SK-N-SH treated with all-trans-retinoic acid at 6 μM for 48 hours (cell line): ENCODE measurements around the gene FAM50B.

Source experiments
- ARNTL ChIP-seq: fragments of 450-650 bp; formaldehyde crosslinking; IDR thresholded peaks from 2 replicates; pipeline ENCODE4 v1.5.0; 2020; ENCODE audit warnings: low read depth, mild to moderate bottlenecking, moderate library complexity, borderline replicate concordance
- CSDC2 ChIP-seq: fragments of 250-450 bp; sonication (Bioruptor Pico); IDR thresholded peaks from 2 replicates; pipeline ENCODE4 v1.5.0; 2020; ENCODE audit warnings: mild to moderate bottlenecking, moderate library complexity
- CSRNP3 ChIP-seq: fragments of 250-450 bp; sonication (Bioruptor Pico); IDR thresholded peaks from 2 replicates; pipeline ENCODE4 v1.5.1; 2021; ENCODE audit warnings: mild to moderate bottlenecking, moderate library complexity
- ESRRG ChIP-seq: fragments of 250-450 bp; sonication (Bioruptor Pico); IDR thresholded peaks from 2 replicates; pipeline ENCODE4 v1.6.1; 2021; ENCODE audit warnings: mild to moderate bottlenecking
- ISL1 ChIP-seq: fragments of 250-450 bp; sonication (Bioruptor Pico); IDR thresholded peaks from 2 replicates; pipeline ENCODE4 v2.1.2; 2022; ENCODE audit warnings: mild to moderate bottlenecking, moderate library complexity
- PATZ1 ChIP-seq: fragments of 250-450 bp; sonication (Bioruptor Pico); IDR thresholded peaks from 2 replicates; pipeline ENCODE4 v1.8.0; 2020; ENCODE audit warnings: mild to moderate bottlenecking, moderate library complexity, borderline replicate concordance
- TCF4 ChIP-seq: fragments of 250-450 bp; sonication (Bioruptor Pico); IDR thresholded peaks from 2 replicates; pipeline ENCODE4 v1.8.0; 2021; ENCODE audit warnings: mild to moderate bottlenecking, moderate library complexity, borderline replicate concordance
- TOX ChIP-seq: fragments of 250-450 bp; sonication (Bioruptor Pico); IDR thresholded peaks from 2 replicates; pipeline ENCODE4 v1.8.0; 2021; ENCODE audit warnings: mild to moderate bottlenecking, moderate library complexity, borderline replicate concordance
- ZFP3 ChIP-seq: fragments of 250-450 bp; sonication (Bioruptor Pico); IDR thresholded peaks from 2 replicates; pipeline ENCODE4 v1.5.0; 2020; ENCODE audit warnings: mild to moderate bottlenecking, moderate library complexity
- ZFP30 ChIP-seq: fragments of 450-650 bp; formaldehyde crosslinking; IDR thresholded peaks from 2 replicates; pipeline ENCODE4 v1.5.0; 2022; ENCODE audit warnings: mild to moderate bottlenecking, moderate library complexity

- no peak for TF ChIP-seq ARNTL (CRISPR knock-in tag)
- no peak for TF ChIP-seq ISL1 (CRISPR knock-in tag)
- no peak for TF ChIP-seq CSRNP3 (CRISPR knock-in tag)
- no peak for TF ChIP-seq PATZ1 (CRISPR knock-in tag)
- no peak for TF ChIP-seq ZFP3 (CRISPR knock-in tag)
- no peak for TF ChIP-seq ZFP30 (CRISPR knock-in tag)
- no peak for TF ChIP-seq CSDC2 (CRISPR knock-in tag)
- no peak for TF ChIP-seq TCF4 (CRISPR knock-in tag)
- TF ChIP-seq TOX (CRISPR knock-in tag) = no peak
- no peak for TF ChIP-seq ESRRG
Observed at GRCh38 chr6:3811191-3811590, 38.0 kb upstream of the FAM50B start.
